Stimulated activated CD4-positive, alpha-beta T cell treated with anti-CD3 and anti-CD28 coated beads, Interleukin-15, amount 100 ng/mL, for 24 hours (primary cell): ENCODE results near the gene PRRG2.
"Not testable (repeated sequence)": the region's sequence is repeated elsewhere in the genome, so short reads cannot be mapped to it uniquely, and the experiment has no call there.

Experiments
- DNase-seq: peaks from one replicate; pipeline ENCODE4 v3.0.0-alpha.2; 2020

PRRG2 gene

DNA sequence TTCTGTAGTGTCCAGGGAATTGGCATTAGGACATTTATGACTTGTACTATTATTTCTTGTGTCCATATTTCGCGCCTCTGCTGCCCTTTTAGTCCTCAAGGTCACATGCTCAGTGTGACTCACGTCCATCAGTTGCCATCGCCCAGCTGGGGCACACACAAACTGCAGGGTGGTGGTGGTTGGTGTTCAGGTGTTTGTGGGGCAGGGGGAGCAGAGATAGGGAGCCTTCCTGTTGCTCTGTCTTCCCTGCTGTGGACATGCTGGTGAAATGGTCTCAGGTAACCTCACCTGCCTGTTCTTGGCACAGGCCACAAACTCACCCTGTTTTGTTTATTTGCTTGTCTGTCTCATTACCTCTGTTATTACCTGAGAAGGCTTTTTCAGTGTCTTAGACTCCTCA, 32.3 kb downstream of the PRRG2 start:
- DNase-seq: no peak

DNA sequence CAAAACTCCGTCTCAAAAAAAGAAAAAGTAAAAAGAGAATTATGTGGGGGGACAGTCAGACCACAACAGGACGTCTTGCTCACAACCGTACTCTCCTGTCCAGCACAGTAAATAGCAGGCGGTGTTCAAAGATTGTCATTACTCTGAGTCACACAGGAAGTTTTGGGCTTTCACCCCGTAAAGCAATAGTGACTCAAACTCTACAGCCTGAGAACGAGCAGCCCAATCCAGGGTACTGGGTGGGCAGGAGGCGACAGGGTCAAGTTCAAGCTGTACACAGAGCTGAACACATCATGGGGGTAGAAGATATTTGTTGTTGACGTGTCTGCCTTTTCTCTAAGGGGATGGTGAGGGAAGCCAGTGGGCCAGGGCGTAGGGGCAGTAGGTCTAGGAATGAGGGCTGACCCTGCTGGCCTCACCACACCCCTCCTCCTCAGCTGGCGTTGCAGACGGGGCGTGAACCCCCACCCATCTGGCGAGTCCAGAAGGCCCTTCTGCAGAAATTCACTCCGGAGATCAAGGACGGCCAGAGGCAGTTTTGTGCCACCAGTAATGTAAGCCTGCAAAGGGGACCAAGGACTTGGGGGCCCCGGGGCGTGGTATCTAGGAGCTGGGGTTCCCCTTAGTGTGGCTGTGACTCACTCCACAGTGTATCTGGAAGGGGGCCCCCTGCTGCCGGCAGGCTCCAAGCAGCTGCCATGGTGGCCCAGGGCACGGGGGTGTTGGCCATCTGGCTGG, 33.1 kb downstream of the PRRG2 start:
- DNase-seq: peak; percentile 27

DNA sequence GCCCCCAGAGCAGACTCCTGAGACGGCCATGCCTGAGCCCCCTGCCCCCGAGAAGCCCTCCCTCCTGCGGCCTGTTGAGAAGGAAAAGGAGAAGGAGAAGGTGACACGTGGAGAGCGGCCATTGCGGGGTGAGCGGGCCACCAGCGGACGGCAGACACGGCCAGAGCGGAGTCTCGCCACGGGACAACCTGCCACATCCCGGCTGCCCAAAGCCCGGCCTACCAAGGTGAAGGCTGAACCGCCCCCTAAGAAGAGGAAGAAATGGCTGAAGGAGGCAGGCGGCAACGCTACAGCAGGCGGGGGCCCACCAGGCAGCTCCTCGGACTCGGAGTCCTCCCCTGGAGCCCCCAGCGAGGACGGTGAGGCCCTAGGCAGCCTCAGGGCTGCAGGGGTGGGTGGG, 34.7 kb downstream of the PRRG2 start:
- DNase-seq: no peak

DNA sequence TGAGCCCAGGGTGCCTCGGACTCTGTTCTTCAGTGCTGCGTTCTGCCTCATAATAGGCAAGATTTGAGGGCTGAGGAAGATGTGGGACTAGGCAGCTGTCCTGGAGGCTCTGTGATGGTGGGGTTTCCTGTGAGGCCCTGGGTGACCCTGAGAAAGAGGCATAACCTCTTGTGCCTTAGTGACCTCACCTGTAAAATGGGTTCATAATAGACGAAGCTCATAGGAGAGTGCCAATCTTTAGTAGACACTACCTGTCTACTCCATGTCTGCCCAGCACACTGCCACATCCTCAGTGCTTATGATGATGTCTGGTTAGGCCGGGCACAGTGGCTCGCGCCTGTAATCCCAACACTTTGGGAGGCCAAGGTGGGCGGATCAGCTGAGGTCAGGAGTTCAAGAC, 35.4 kb downstream of the PRRG2 start:
- no peak for DNase-seq

DNA sequence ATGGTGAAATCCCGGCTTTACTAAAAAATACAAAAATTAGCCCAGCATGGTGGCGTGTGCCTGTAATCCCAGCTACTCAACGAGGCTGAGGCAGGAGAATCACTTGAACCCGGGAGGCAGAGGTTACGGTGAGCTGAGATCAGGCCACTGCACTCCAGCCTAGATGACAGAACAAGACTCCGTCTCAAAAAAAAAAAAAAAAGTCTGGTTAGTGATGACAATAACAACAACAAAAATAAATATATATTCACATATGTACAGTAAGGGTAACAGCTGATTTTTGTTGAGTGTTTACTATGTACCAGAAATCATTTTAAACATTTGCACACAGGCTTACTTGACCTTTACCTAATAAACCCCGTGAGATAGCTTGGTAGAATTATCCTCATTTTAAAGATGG, 35.8 kb downstream of the PRRG2 start:
- DNase-seq: no peak

DNA sequence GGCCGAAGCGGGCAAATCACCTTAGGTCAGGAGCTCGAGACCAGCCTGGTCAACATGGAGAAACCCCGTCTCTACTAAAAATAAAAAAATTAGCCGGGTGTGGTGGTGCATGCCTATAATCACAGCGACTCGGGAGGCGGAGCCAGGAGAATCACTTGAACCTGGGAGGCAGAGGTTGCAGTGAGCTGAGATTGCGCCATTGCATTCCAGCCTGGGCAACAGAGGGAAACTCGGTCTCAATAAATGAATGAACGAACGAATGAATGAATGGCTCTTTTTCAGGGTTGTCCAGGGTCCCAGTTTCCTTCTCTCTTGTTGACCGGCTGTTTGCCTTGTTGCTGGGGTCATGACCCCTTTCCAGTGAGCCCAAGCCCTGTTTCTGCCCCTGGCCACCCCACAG, 36.7 kb downstream of the PRRG2 start:
- not testable (repeated sequence) for DNase-seq

DNA sequence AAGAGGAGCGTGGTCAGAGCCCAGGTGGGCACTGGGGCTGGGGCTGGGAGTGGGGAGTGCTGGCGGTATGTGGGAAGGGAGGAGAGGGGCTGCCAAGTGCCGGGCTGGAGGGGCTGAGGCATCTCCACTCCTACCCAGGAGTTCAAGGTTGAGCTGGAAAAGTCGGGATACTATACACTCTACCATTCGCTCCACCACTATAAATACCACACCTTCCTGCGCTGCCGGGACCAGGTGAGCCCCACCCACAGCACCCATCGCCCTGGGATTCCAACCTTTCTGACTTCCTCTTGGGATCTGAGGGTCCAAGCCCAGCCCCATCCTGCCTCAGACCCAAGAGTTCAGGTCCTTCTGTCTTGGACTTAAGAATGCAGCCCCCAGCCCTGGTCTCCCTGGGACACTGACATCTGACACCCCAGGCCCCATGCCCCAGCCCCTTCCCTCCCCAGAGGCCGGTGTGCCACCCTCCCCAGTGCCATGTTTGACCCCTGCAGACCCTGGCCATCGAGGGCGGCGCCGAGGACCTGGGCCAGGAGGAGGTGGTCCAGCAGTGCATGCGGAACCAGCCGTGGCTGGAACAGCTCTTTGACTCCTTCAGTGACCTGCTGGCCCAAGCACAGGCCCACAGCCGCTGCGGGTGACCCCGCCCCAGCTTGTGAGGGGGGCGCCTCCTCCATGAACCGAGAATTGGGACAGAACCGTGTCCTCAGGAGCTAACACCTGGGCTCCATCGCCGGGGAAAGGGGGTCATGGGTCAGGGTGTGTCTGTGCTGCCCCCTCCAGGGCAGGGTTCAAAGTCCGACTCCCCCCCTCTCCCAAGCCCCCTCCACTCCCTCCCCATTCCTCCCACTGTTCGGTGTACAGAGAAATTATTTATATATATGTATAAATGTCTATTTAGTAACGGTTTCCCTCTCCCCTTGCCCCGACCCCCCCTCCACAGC, 44.1 kb downstream of the PRRG2 start:
- no peak for DNase-seq

DNA sequence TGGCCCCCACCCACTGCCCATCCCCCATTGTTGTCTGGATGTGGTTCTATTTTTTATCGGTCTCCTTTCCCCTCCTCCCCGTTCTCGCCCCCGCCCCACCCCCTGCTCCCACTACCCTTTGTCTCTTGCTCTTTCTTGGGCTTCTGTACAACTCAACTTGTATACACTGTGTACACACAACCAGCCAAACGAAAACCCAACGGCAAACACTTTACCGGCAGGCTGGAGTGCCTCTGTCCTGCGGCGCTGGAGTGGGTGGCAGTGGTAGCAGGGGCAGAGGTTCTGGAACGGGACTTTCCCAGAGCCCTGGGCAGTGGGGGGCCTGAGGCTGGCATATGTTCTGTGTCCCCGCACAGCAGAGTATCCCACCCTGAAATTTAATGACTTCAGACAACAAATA, 45.1 kb downstream of the PRRG2 start:
- no peak for DNase-seq

DNA sequence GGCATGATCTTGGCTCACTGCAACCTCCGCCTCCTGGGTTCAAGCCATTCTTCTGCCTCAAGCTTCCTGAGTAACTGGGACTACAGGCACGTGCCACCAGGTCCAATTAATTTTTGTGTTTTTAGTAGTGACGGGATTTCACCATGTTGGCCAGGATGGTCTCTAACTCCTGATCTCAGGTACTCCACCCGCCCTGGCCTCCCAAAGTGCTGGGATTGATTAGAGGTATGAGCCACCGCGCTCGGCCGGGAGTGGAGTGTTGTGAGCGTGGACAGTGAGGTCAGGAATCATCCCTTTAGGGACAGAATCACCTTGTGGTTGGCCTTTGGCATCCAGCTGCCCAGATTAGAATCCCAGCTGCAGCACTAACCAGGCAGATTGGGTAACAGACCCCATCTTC, 48.5 kb downstream of the PRRG2 start:
- DNase-seq: no peak

DNA sequence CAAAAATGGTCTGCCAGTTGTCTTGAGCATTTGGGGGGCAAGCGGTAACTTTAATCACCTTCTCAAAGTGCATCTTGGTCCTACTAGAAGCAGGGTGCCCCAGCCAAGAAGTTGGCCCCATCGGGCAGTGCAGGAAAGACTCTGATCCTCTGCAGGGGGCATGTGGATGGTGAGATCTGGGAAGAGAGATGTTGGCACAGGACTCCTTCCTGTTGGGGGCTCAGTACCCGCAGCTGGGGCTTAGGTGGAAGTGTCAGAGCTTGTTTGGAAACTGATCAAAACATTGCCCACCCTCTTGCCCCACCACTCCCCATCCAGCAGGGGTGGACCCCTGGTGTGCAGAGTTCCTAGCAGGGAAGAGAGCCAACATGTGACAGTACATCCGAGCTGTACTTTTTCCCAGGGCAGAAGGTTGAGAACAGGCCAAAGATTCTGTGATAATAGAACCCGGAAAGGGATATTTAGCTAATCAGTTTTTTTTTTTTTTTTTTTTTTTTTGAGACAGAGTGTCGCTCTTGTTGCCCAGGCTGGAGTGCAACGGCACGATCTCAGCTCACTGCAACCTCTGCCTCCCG, 50.0 kb downstream of the PRRG2 start:
- no peak for DNase-seq

DNA sequence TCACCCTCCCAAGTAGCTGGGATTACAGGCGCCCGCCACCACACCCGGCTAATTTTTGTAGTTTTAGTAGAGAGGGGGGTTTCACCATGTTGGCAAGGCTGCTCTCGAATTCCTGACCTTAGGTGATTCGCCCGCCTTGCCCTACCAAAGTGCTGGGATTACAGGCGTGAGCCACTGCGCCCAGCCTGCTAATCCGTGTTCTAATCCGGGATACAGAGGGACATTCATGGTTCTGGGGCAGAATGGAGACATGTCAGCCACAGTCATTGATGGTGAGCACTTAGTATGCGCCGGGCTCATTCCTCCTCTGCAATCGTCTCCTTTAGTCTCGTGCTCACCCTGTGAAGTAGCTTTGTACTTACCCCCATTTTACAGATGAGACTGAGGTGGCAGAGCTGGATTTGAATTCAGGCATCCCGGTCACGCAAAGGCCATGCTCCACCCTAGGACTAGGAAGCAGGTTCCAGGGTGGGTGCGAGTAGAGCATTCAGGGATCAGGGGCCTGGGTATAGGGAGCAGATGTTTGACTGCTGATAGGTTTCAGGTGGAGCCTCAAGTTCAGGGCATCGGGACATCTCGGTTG, 50.6 kb downstream of the PRRG2 start:
- DNase-seq: no peak

DNA sequence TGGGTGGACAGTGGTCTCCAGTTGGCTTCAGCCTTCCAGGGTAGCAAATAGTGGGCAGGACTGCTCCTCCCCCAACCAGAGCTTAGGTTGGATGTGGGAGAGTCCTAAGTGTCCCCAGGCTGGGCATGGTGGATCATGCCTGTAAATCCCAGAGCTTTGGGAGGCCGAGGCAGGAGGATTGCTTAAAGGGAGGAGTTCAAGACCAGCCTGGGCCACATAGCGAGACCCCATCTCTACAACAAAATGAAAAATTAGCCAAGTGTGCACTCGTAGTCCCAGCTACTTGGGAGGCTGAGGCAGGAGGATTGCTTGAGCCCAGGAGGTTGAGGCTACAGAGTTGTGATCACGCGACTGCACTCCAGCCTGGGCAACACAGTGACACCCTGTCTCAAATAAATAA, 51.5 kb downstream of the PRRG2 start:
- no peak for DNase-seq

DNA sequence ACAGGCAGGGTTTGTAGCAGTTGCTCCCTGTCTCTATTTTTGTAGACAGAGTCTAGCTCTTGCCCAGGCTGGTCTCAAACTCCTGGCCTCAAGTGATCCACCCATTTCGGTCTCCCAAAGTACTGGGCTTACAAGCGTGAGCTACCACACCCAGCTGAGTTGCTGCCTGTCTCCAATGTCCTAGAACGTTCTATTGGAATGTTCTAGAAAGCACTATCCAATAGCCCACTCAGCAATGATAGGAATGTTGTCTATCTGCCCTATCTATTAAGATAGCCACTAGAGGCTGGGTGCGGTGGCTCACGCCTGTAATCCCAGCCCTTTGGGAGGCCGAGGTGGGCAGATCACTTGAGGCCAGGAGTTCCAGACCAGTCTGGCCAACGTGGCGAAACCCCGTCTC, 52.2 kb downstream of the PRRG2 start:
- DNase-seq: not testable (repeated sequence)

DNA sequence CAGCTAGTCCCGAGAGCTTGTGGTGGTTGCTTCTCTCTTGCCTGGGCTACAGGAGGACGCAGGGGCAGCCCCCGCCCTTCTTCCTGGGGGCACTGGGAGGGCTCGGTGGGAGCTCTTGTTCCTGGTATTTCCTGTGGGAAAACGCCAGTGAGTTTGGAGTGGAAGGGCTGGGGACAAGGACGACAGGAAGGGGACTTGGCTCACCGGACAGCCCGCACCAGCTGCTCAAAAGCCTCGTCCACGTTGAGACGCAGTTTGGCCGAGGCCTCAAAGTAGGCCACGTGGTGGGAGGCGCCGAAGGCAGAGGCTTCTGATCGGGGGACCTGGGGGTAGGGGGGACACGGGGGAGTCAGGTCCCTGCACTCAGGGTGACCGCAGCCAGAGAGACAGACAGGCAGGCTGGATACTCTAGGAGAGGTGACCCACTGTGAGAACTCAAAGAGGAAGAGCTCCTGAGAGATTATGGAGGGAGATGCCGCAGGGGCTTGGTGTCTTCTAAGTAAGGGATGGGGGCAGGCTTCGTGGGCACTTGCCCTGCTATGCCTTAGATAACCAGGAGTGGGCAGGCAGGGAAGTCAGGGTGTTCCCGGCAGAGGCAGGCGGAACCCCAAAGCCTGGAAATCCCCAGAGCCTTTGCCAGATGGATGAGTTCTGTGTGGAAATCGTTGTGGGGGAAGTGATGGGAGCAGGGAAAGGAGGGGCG, 54.6 kb downstream of the PRRG2 start:
- DNase-seq: no peak

DNA sequence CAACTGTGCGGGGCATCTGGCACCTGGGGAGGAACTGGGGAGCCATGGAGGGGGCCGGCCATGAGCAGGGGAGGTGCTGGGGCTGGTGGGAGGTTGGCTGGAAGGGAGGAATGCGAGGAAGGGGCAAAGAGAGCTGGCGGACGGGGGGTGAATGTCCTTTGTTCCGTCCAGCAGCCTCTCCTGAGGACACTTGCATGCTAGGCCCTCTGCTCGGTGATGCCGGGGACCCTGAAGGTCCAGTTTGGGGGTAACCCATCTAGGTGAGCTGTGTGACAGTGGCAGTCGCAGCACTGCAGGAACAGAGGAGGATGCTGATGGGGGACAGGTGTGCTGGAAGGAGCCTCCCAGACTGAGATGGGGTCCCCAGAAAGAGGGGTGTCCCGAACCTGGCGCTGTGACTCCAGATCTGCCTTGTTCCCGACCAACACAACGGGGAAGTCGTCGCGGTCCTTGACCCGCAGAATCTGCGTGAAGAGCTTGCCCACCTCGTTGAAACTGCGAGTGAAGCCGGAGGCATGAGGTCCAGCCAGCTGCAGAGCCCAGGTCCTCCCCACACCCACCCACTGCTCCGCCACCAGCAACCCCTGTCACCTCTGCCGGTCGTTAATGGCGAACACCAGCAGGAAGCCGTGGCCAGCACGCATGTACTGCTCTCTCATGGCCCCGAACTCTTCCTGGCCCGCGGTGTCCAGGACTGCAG, 55.3 kb downstream of the PRRG2 start:
- DNase-seq: no peak

DNA sequence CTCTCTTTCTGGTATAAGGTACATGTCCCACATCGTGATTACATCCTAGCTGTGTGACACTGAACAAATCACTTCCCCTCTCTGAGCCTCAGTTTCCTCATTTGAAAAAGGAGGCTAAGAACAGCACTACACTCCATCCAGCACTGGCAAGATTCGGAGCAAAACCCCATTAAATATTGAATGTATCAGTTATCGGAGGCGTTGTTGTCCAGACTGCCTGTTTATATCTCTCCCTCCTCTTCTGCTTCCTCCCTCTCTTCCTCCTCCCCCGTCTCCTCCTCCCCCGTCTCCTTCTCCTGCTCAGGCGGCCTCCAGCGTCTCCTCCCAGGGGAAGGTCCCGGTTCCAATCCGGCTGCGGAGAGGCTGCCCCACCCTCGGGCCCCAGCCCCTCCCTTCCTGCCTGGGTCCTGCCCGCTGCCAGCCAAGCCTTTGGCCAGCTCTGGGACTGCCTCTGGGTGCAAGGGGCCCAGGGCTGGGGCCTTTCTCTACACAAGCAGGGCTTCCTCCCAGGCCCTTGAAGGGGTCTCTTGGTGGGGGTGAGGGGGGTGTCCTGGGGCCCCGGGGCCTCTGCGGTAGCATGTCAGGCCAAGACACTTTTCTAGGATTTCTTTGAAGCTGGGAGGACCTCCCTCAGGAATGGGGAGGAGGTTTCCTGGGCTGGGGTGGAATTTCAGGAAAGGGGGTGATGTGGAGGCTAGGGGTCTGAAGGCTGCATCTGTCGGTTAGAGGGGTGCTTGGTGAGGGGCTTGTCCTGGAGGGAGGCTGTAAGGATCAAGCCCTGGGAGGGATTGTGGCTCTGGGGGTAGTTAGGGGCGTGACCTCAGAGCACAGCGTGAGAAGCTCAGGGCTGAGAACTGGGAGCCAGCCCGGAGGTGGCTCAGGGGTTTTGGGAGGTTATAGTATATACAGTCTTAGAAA, 57.0 kb downstream of the PRRG2 start:
- no peak for DNase-seq

DNA sequence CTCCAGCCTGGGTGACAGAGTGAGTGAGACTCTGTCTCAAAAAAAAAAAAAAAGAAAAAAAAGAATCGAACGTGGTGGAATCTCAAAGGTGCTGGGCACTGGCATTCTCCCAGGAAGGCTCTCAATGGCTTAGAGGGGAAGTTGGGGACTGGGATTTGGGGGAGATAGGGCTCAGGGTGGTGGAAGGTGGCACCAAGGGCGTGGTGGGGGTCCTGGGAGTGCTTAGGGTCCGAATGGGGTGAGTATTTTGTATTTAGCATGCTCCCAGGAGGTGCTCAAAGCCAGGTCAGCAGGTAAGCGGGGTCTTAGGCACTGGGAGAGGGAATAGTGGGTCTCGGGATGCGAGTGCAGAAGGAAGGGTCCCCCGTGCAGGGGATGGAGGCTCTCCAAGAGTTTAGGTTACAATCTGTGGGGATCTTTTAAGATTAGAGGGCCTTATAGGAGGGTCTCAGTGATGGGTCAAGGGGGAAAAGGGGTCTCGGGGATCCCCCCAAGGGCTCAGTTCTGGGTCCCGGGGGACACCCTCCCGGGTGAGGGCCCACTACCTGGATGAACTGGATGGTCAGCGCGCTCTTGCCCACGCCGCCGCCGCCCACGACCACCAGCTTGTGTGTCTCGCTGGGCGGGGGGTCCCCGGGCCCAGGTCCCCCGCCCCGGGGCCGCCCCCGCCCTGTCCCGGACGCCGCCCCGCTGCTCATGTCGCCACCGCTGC, 58.4 kb downstream of the PRRG2 start:
- DNase-seq: no peak

DNA sequence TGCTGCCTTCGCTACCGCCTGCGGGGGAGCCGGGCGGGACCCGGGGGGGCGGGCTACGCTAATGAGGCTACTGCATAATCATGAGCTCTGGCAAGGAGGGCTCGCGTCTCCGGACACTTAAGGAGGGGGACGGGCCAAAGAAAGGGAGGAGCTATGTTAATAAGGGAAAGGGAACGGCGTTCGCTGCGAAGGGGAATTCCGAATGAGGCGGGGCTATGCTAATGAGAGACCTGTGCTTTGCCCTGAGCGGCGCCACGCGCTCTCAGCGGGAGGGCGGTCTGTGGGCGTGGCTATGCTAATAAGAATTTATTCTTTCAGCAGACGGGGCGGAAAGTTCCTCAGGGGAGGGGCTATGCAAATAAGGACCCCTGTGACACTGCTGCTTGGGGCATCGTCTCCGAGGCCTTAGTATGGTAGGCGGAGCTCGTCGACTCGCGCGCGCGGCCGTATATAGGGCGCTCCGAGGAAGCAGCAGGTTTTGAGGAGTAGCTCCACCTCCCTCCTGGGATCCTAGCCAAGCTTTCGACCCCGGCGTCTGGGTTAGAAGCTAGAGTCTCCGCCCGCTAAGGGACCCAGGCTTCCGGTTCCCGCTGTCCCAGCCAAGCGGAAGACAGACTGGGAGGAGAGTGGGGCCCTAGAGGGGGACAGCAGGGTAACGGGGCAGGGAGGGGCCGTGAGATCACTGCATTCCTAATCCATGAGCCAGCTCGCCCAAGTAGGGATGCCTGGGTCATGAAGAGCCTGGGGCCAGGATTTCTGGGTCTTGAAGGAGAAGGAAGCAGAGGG, 59.2 kb downstream of the PRRG2 start, which contains the start of gene RRAS:
TSS of gene RRAS (minus strand) at position 31 of the 786 bp plus-strand sequence. CDS start 45 bp downstream, outside the sequence.
- peak; percentile 100 for DNase-seq
